GM18951 (cell line): ENCODE results near the gene DDX43.
"Not testable (repeated sequence)": the region's sequence is repeated elsewhere in the genome, so short reads cannot be mapped to it uniquely, and the experiment has no call there.

Source experiments
- POLR2A ChIP-seq: IDR thresholded peaks from 4 replicates; pipeline ENCODE4 v1.6.1; 2011; ENCODE audit warnings: mild to moderate bottlenecking; ENCODE audit not compliant: insufficient read length, insufficient read depth; ENCODE audit errors: extremely low read depth
- in situ Hi-C: fragments of 300-500 bp; cut with MboI; formaldehyde crosslinking; loops from one replicate; pipeline ENCODE4 v1.12.0; 2022; ENCODE audit warnings: low sequenced_read_pairs, mixed read lengths, inconsistent platforms; ENCODE audit not compliant: unreplicated experiment

DDX43 gene

GRCh38 chr6:73369563-73369962 lies 25.1 kb upstream of the DDX43 start, which contains the start of gene OOEP:
Gene OOEP, minus strand, starts transcription at chr6:73369897. Its CDS starts 105 bp downstream, at chr6:73369792.
- in situ Hi-C loops = no loop called here
- TF ChIP-seq POLR2A = no peak

GRCh38 chr6:73371984-73372383 lies 22.6 kb upstream of the DDX43 start:
- no peak for TF ChIP-seq POLR2A
- in situ Hi-C loops = no loop called here

- no peak for TF ChIP-seq POLR2A
- in situ Hi-C loops = no loop called here
Observed at GRCh38 chr6:73372516-73372915, 22.1 kb upstream of the DDX43 start.

- TF ChIP-seq POLR2A = no peak
- in situ Hi-C loops = no loop called here
Observed at GRCh38 chr6:73375216-73375615, 19.4 kb upstream of the DDX43 start.

- TF ChIP-seq POLR2A = no peak
- in situ Hi-C loops = no loop called here
Observed at GRCh38 chr6:73377225-73377624, 17.4 kb upstream of the DDX43 start.

- in situ Hi-C loops = not testable (repeated sequence)
Observed at GRCh38 chr6:73381531-73381930, 13.1 kb upstream of the DDX43 start.

GRCh38 chr6:73382462-73383113 lies 12.0 kb upstream of the DDX43 start:
- no peak for TF ChIP-seq POLR2A

GRCh38 chr6:73388433-73388799 lies 6.2 kb upstream of the DDX43 start:
- TF ChIP-seq POLR2A = no peak

More at GRCh38 chr6:73382462-73383113, 12.0 kb upstream of the DDX43 start:
- in situ Hi-C loops = no loop called here

GRCh38 chr6:73388800-73389512 lies 5.7 kb upstream of the DDX43 start:
- peak; percentile 28 for TF ChIP-seq POLR2A
- in situ Hi-C loops = no loop called here

More at GRCh38 chr6:73388433-73388799, 6.2 kb upstream of the DDX43 start:
- in situ Hi-C loops = no loop called here

- no peak for TF ChIP-seq POLR2A
- in situ Hi-C loops = no loop called here
Observed at GRCh38 chr6:73389854-73390253, 4.8 kb upstream of the DDX43 start.

GRCh38 chr6:73391675-73392074 lies 3.0 kb upstream of the DDX43 start:
- TF ChIP-seq POLR2A = no peak
- in situ Hi-C loops = no loop called here

GRCh38 chr6:73392188-73392587 lies 2.4 kb upstream of the DDX43 start:
- in situ Hi-C loops = not testable (repeated sequence)

- TF ChIP-seq POLR2A = no peak
Observed at GRCh38 chr6:73393278-73393677, 1.4 kb upstream of the DDX43 start.

GRCh38 chr6:73395875-73396274 lies 1.2 kb downstream of the DDX43 start:
- no peak for TF ChIP-seq POLR2A
- in situ Hi-C loops = no loop called here

More at GRCh38 chr6:73393278-73393677, 1.4 kb upstream of the DDX43 start:
- in situ Hi-C loops = no loop called here

GRCh38 chr6:73400656-73401055 lies 6.0 kb downstream of the DDX43 start:
- no peak for TF ChIP-seq POLR2A
- in situ Hi-C loops = no loop called here

- in situ Hi-C loops = no loop called here
- TF ChIP-seq POLR2A = no peak
Observed at GRCh38 chr6:73409395-73409794, 14.8 kb downstream of the DDX43 start.
